T-helper 22 cell (primary cell): ENCODE measurements around the gene MAGIX.
"Not testable (repeated sequence)": the region's sequence is repeated elsewhere in the genome, so short reads cannot be mapped to it uniquely, and the experiment has no call there.

ENCODE experiments used
- DNase-seq: peaks from one replicate; pipeline ENCODE4 v3.0.0-alpha.2; 2020; ENCODE audit warnings: low read depth

Gene MAGIX

DNA sequence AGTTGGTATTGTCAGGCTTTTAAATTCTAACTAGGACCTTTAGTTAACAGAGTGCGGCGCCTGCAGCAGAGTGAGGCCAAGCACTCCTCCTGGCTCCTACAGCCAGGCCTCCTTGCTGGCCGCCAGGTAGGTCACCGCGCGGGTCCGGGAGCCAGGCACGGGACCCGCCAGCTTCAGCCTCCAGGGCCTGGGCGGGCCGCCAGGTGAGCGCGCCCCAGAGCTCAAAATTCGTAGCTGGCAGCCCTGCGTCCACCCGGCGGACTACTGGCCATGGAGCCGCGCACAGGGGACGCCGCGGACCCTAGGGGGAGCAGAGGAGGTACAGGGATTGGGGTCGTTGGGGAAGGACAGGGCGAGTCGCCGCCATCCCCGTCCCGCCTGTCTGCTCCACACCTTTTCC lies at the start of gene MAGIX:
MAGIX (plus strand) TSS at position 139 of the 400 bp plus-strand sequence; CDS start at position 271, 132 bp downstream.
- DNase-seq = no peak

DNA sequence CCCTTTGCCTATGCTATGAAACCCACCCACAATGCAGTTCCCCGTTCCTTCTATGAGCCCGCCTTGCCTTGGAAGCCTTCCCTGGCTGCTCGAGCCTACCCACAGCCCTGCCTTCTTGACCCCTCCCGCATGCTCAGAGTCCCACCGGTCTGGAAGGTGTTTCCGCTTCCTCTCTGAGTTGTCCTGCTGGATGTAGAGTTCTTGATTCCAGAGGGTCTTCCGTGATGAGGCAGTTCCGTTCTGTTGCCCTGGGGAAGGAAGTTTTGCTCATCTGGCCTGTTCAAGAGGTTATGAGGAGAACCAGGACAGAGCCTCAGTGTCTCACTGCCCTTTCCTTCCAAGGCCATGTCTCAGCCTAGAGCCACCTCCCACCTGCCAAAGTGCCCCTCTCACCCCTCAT lies 46.5 kb upstream of the MAGIX start:
- DNase-seq = no peak

DNA sequence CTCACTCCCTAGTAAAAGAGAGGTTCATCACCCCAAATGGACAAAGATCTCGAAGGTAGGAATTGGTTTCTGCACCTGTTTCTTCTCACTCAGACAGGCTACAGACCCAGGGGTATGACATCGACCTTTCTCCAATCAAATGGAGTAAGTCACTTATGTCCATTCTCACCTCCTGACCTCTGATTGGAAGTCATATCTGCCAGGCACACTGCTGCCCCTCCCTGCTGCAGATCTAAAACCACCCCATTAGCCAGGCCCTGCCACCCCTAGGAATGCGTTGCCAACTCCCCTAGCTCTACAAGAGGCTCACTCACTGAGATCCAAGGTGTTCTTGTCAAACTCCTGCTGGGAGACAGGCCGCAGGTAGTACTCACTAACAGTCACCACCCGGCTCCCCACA lies 45.8 kb upstream of the MAGIX start:
- no peak for DNase-seq

DNA sequence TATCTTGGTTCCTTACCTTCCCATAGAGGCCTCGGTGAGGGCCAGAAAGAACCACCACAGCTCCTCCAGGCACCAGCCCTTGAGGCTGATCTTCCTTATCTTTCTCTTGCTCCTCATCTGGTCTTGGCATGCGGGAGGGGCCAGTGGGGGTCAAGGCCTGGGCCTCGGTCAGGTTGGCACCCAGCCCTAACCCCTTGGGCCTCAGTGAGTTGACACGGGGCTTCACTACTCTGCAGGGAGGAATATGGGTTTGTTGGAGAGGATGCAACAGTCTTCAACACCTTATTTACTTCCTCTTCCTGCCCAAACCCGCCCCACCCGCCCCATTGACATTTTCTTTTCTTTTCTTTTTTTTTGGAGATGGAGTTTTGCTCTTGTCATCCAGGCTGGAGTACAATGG lies 45.0 kb upstream of the MAGIX start:
- DNase-seq = no peak

DNA sequence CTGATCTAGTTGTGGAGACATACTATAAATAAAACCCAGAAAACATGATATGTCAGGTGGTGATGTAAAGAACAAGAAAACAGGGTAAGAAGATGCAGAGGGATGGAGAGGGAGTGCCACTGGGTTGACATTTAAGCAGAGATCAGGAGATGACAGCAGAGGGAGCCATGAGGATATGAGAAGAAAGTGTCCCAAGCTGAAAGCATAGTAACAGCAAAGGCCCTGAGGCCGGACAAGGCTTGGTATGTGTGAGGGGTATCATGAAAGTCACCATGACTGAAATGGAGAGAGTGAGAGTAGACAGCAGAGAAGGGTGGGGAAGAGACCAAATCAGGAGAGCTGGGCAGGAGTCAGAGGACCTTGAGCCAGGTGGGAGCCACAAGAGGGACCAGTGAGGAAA lies 42.5 kb upstream of the MAGIX start:
- no peak for DNase-seq

DNA sequence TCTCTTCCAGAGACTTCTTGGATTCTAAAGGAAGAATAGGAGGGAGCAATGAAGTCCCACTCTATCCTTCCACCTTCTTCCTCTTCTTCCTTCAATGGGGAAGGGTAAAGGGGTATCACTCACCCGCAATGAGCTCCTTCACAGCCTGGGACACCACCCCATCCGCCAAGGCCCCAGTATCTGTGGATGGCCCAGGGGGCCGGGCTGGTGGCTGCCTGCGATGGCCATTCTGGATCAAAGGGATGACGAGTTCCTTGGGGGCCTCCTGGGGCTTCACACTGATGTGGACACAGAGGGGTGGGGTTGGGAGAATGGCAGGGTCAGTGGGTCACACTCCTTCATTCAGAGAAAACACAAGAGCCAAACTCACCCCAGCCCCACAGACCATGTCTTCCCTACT lies 40.1 kb upstream of the MAGIX start:
- DNase-seq = no peak

DNA sequence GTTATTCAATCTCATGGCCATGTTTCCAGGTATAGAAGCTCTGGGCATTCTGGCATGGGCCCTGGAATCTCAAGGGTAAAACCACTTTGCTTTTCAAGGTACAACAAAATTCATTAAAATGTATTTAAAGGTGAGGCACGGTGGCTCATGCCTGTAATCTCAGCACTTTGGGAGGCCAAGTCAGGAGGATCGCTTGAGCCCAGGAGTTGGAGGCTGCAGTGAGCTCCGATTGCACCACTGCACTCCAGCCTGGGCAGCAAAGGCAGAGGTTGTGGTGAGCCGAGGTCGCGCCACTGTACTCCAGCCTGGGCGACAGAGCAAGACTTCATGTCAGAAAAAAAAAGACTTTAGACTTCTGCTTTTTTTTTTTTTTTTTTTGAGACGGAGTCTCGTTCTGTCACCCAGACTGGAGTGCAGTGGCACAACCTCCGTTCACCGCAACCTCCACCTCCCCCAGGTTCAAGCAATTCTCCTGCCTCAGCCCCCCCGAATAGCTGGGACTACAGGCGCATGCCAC lies 34.8 kb upstream of the MAGIX start:
- DNase-seq = not testable (repeated sequence)

DNA sequence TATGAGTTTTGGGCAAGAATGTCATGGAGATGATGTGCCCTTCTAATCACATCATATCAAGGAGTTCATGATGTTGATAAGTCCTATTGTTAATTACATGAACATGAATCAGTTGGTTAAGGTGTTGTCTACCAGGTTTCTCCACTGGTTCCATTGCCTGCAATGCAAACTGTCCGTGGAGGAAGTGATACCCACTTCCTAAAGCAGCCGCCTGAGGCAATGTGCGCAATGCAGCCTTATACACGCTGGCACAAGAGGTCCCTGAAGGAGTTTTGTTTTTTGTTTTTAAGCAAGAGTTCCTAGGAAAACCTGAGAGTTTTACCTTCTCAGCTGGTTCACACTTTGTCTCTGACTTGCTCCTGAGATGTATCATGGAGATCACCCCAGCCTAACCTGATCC lies 33.1 kb upstream of the MAGIX start:
- no peak for DNase-seq

DNA sequence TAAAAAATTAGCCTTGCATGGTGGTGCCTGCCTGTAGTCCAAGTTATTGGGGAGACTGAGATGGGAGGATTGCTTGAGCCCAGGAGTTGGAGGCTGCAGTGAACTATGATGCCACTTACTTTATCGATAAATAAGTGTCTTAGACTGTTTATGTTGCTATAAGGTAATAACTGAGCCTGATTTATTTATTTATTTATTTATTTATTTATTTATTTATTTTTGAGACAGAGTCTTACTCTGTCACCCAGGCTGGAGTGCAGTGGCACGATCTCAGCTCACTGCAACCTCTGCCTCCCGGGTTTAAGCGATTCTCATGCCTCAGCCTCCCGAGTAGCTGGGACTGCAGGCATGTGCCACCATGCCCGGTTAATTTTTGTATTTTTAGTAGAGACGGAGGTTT lies 30.3 kb upstream of the MAGIX start:
- not testable (repeated sequence) for DNase-seq

DNA sequence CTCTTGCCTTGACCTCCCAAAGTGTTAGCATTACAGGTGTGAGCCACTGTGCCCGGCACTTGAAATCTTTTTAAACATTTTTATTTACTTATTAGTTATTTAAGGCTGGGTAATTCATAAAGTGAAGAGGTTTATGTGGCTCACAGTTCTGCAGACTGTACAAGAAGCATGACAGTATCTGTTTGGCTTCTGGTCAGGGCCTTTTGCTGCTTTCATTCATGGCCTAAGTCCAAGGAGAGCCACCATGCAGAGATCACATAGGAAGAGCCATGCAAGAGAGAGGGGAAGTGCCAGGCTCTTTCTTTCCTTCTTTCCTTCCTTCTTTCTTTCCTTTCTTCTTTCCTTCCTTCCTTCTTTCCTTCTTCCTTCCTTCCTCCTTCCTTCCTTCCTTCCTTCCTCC lies 28.8 kb upstream of the MAGIX start:
- no peak for DNase-seq

DNA sequence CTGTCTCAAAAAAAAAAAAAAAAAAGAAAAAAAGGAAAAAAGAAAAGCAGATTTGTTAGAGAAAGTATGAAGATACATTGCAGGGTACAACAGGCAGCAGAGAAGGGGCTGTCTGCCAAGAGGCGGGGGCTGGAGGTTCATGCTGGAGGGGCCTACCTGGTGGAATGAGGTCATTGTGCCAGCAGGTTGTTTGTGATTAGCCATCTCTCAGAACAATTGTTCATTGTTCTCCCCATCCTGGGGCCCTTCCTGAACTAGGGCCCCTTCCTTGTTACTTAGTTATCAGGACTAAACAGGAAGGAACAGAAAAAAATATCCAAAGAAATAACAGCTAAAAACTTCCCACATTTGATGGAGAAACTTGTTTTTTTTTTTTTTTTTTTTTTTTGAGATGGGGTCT lies 25.1 kb upstream of the MAGIX start:
- DNase-seq = no peak

DNA sequence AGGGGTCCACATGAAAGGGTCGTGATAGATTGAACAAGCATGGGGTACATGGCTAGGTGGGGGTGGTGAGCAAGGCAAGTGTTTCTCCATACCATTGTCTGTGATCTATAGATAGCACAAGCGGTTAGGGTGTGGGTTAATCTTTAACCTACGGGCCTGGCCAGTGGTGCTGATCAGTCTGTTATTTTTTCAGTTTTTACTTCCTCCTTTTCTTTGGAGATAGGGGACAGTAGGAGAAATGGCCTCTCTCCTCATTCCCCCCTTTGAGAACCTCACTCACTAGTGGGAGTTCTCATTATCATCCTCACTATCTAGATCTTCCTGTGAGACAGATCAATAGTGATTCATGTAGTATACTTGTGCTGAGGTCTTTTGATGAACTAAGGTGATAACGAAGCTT lies 22.8 kb upstream of the MAGIX start:
- DNase-seq = no peak

DNA sequence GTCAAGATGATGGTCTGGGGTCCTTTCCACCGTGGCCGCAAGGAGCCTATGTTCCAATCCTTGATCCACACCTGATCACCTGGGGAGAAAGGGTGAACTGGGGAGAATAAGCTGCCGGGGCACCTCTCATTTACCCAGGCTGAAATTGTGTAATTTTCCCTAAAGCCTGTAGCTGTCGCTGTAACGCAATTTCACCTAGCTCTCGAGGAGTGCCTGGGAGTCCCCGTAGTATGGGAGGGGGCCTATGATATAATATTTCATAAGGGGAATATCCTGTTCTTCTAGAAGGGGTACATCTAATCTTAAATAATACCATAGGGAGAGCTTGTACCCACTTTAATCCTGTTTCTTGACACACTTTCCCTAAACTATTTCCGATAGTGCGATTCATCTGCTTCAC lies 20.3 kb upstream of the MAGIX start:
- not testable (repeated sequence) for DNase-seq

DNA sequence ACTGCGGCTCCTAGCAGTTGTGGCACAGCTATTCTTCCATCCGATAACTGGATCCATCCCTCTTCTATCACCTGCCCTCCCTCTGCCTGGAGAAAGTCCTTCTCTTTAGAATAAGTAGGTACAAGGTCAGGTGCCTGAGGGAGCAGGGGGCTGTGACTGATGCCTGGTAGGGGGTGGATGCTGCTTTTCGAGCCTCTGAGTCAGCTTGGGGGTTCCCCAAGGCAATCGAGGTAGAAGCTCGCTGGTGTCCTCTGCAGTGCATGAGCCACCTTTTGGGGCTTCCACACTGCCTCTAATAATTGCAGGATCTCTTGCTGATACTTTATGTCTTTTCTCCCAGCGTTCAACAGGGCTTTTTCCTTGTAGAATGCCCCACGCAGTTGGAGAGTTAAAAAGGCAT lies 19.4 kb upstream of the MAGIX start:
- DNase-seq = not testable (repeated sequence)

DNA sequence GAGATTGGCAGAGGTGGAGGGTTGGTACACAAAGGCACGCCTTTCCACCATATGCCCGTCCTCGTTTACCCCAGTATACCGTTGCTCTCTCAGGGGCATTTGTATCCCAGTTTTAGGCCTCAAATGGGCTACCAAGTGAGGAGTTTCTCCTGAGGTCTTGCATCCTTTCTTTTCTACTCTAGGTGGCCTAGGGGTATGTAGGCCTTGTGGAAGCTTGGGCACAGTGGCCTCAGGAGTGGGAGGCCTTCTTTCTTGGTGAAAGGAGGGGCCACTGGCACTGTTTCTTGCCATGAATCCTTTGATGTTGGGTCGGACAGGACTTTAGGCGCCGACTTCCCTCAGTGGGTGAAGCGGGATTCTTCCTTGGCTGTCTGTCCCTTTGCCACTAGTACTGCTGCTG lies 15.3 kb upstream of the MAGIX start:
- no peak for DNase-seq

DNA sequence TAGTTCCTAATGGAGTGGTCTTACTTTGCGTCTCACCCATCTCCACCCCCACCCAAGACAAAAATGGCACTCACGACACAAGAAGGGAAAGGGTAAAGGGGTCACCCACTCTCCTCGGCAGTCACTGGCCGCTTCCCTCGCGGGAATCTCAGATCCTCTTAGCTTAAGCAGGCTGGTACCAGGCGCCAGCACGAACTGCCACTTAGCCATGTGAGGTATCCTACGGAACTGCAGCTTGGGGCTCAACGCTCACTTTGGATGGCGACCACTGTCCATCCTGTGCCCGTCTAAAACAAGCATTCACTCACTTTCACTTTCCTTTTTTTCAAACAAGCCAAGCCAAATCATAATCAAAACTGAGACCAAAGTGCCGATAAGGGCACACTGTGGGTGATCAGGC lies 14.6 kb upstream of the MAGIX start:
- DNase-seq = no peak

DNA sequence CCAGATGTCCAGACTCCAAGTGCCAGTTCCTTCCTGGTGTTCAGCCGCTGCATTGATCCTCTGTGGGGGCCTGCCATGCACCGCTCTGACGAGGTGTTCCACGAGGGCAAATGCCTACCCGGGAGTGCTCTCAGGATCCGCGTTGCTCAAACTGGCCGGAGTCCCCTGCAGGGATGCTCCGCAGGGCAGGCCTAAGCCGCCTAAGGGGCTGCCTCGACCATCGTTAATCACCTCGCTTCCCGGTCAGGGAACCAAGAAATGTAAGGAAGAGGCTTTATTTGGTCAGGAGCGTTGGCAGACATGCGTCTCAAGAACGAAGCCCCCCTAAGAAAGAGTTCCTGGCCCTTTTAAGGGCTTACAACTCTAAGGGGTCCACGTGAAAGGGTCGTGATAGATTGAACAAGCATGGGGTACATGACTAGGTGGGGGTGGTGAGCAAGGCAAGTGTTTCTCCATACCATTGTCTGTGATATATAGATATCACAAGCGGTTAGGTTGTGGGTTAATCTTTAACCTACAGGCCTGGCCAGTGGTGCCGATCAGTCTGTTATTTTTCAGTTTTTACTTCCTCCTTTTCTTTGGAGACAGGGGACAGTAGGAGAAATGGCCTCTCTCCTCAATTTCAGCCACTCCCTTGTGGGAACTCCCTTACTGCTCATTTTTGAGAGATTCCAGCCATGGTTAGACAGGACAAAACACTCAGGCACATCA lies 14.0 kb upstream of the MAGIX start:
- DNase-seq = not testable (repeated sequence)

DNA sequence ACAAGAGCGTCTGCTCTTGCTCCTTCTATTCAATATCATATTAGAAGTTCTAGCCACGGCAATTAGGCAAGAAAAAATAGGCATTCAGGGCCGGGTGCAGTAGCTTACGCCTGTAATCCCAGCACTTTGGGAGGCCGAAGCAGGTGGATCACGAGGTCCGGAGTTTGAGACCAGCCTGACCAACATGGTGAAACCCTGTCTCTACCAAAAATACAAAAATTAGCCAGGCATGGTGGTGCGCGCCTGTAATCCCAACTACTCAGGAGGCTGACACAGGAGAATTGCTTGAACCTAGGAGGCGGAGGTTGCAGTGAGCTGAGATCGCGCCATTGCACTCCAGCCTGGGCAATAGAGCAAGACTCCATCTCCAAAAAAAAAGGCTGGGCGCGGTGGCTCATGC lies 13.3 kb upstream of the MAGIX start:
- DNase-seq = not testable (repeated sequence)

DNA sequence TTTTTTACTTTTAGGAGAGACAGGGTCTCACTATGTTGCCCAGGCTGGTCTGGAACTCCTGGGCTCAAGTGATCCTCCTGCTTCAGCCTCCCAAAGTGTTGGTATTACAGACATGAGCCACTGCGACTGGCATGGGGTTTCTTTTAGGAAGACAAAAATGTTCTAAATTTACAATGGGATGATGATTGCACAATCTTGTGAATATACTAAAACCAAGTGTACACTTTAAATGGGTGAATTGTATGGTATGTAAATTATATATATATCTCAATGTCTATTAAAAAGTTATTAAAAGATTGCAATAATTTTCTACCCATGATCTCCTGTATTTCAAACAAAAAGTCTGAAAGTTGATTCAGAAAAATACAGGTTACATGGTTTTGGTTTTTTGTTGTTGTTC lies 9.1 kb upstream of the MAGIX start:
- no peak for DNase-seq

DNA sequence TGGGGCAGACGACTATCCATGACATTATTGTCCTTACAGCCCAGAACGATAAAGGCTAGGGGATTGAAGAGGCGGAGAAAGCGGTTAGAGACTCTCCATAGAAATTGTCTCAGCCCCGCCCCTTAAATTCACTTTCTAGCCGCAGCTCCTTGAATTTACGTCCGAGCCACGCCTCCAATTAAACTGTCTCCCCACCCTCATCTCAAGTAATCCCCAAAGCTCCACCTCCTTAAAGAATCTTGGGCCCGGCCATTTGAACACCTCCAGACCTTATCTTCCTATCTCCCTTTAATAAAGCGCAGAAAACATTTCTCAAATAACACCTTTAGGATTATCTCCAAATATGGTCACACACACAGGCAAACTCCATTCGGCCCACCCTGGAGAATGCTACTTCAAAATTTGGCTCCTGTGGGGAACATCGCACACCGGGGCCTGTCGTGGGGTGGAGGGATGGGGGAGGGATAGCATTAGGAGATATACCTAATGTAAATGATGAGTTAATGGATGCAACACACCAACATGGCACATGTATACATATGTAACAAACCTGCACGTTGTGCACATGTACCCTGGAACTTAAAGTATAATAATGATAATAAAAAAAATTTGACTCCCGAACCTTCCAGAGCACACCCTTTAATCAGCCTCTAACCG lies 7.2 kb upstream of the MAGIX start:
- peak; percentile 17 for DNase-seq

DNA sequence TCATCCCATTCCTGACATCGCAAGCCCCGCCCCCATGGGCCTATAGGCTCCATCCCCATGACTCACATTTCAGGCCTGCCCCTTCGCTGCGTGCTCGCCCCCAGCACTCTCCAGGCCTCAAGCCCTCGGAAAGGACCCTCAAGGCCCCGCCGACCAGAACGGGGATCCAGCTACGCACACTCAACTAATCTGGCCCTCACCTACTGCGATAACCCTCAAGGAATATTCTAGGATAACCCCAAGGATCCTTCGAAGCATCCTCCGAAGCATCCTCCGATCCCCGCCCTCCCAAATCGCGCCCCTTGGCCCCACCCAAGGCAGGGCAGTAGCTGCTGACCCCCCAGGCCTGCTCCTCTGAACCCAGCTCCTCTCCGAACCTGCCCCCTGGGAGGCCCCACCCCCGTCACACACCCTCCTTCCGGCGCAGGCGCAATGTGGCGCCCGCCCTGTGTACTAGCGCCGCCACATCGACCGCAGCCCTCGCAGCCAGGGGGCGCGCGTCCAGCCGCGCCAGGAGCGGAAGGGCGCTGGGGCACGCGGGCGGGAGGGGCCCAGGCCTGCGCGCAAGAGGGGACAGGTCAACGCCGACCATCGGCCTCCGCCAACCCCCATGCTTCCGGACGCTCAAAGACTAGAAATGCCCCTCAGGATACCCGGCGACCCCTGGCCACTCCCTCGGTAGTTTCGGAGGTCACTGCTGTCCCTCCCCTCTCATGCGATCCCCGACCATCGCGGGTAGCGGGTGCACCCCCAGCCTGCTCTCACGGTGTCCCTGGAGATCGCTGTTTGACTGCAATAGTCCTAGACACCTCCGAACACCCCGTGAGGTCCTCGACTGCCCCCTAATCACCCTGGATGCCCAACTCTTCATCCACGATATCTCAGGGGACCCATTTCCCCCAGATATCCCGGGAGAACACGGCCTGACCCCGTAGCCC lies 6.4 kb upstream of the MAGIX start:
- DNase-seq = peak; percentile 73

DNA sequence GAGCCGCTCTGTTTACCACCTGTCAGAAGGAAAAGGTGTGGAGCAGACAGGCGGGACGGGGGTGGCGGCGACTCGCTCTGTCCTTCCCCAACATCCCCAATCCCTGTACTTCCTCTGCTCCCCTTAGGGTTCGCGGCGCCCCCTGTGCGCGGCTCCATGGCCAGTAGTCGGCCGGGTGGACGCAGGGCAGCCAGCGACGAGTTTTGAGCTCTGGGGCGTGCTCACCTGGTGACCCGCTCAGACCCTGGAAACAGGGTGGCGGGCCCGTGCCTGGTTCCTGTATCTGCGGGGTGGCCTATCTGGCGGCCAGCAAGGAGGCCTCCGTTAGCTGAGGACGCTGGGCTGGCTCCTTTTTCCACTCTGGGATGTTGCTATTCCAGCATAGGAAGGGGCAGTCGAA lies 5.4 kb upstream of the MAGIX start:
- no peak for DNase-seq

DNA sequence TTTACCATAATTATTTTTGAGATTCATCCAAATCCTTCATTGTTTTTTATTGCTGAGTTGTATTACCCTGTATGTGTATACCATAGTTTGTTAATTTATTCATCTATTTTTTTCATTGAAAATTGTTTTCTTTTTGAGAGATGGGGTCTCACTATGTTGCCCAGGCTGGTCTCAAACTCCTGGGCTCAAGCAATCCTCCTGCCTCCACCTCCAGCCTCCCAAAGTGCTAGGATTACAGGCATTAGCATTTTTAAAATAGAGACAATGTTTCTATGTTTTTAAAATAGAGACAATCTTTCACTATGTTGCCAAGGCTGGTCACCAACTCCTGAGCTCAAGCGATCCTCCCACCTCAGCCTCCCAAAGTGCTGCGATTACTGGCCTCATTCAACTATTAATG lies 1.6 kb upstream of the MAGIX start:
- DNase-seq = no peak
